KMS-11 (cell line): Measurements from ENCODE around the gene KRT75.

Source experiments
- H2AFZ ChIP-seq: fragments of 200-600 bp; sonication (generic); 2 replicates; pipeline ENCODE4 v1.6.1; 2016; ENCODE audit warnings: antibody characterized with exemption, mixed run types, low read depth
- H3K27ac ChIP-seq: fragments of 200-600 bp; sonication (generic); 2 replicates; pipeline ENCODE4 v1.6.1; 2016; ENCODE audit warnings: mild to moderate bottlenecking, mixed run types
- H3K27me3 ChIP-seq: fragments of 200-600 bp; sonication (generic); 2 replicates; pipeline ENCODE4 v1.6.1; 2017; ENCODE audit warnings: mild to moderate bottlenecking, low read depth, mixed run types, moderate library complexity; ENCODE audit not compliant: insufficient read depth
- H3K36me3 ChIP-seq: fragments of 200-600 bp; sonication (generic); 2 replicates; pipeline ENCODE4 v1.6.1; 2017; ENCODE audit warnings: mild to moderate bottlenecking, mixed run types; ENCODE audit not compliant: insufficient read depth
- H3K4me1 ChIP-seq: fragments of 200-600 bp; sonication (generic); 2 replicates; pipeline ENCODE4 v1.6.1; 2016; ENCODE audit warnings: mild to moderate bottlenecking, low read depth, mixed run types; ENCODE audit not compliant: poor library complexity, severe bottlenecking
- H3K4me2 ChIP-seq: fragments of 200-600 bp; sonication (generic); 2 replicates; pipeline ENCODE4 v1.7.0; 2016; ENCODE audit warnings: mild to moderate bottlenecking, mixed run types
- H3K4me3 ChIP-seq: fragments of 200-600 bp; sonication (generic); IDR thresholded peaks from 2 replicates; pipeline ENCODE4 v1.6.1; 2017; ENCODE audit warnings: low read depth, low read length, mixed read lengths; ENCODE audit not compliant: insufficient read depth
- H3K79me2 ChIP-seq: fragments of 200-600 bp; sonication (generic); 2 replicates; pipeline ENCODE4 v1.6.1; 2016; ENCODE audit warnings: low read depth, mixed run types; ENCODE audit not compliant: insufficient read depth
- H3K9ac ChIP-seq: fragments of 200-600 bp; sonication (generic); 2 replicates; pipeline ENCODE4 v1.6.1; 2016; ENCODE audit warnings: mild to moderate bottlenecking, mixed run types
- H4K20me1 ChIP-seq: fragments of 200-600 bp; sonication (generic); 2 replicates; pipeline ENCODE4 v1.6.1; 2016; ENCODE audit warnings: mild to moderate bottlenecking, mixed run types; ENCODE audit not compliant: insufficient read depth
- CTCF ChIP-seq: fragments of 200-600 bp; sonication (generic); conservative IDR thresholded peaks from 2 replicates; pipeline ENCODE4 v1.6.1; 2017; ENCODE audit warnings: low read depth, mild to moderate bottlenecking, antibody characterized with exemption, low read length, moderate library complexity, mixed read lengths

KRT75 gene

GRCh38 chr12:52444647-52445595, 10.8 kb upstream of the KRT75 start:
- Histone ChIP-seq H3K9ac (no peak overlapping the region), H2AFZ (no peak overlapping the region), H3K4me1 (no peaks in the 10 kb centered on the region), H3K4me2 (no peak overlapping the region), H3K27ac (no peak overlapping the region), H3K36me3 (no peaks in the 10 kb centered on the region), H4K20me1 (no peaks in the 10 kb centered on the region), H3K27me3 (peaks cover 23% of the 10 kb centered on the region; the same call in 1 of the 2 replicates), H3K4me3 (no peak overlapping the region), H3K79me2 (no peaks in the 10 kb centered on the region)
- TF ChIP-seq CTCF = no peak

- H3K79me2 ChIP-seq = no peaks in the 10 kb centered on the region
- no peak overlapping the region for H3K27ac ChIP-seq
- H3K9ac ChIP-seq = no peak overlapping the region
- no peak for TF ChIP-seq CTCF
- no peak overlapping the region for H2AFZ ChIP-seq
- H3K36me3 ChIP-seq = no peaks in the 10 kb centered on the region
- H4K20me1 ChIP-seq = no peaks in the 10 kb centered on the region
- peaks cover 21% of the 10 kb centered on the region; the same call in 1 of the 2 replicates for H3K27me3 ChIP-seq
- no peaks in the 10 kb centered on the region for H3K4me1 ChIP-seq
- H3K4me3 ChIP-seq = no peak overlapping the region
- H3K4me2 ChIP-seq = no peak overlapping the region
Measured at GRCh38 chr12:52443966-52444365, 9.8 kb upstream of the KRT75 start.

DNA sequence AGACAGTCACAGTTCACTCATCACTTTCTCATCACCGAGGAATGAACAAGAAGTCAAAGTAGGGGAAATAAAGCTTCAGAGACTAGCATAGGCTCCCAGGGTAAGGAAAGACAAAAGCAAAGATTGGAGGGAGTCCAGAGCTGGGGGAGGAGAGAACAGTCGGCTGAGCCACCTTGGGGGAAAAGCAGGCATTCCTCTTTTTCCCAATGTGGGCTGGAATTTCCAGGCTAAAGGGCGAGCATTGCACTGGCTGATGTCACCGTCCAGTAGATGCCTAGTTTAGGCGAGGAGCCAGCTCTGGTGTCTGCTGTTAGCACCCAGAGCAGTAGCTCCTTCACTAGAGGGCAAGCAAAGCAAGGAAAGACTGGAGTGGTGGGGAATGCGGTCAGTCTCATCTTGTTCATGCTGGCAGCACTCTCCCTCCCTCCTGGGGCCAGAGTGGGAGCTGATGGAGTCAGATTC, 8.5 kb upstream of the KRT75 start:
- Histone ChIP-seq H3K27me3 (peaks cover 21% of the 10 kb centered on the region; the same call in 1 of the 2 replicates), H3K9ac (no peak overlapping the region), H3K36me3 (no peaks in the 10 kb centered on the region), H4K20me1 (no peaks in the 10 kb centered on the region), H3K27ac (no peak overlapping the region), H3K79me2 (no peaks in the 10 kb centered on the region), H3K4me1 (no peaks in the 10 kb centered on the region), H2AFZ (no peak overlapping the region), H3K4me2 (no peak overlapping the region), H3K4me3 (no peak overlapping the region)
- TF ChIP-seq CTCF = no peak

- TF ChIP-seq CTCF = no peak
- Histone ChIP-seq H3K36me3 (no peaks in the 10 kb centered on the region), H3K27me3 (peaks cover 28% of the 10 kb centered on the region; the same call in 1 of the 2 replicates), H3K27ac (no peak overlapping the region), H3K4me2 (no peak overlapping the region), H3K9ac (no peak overlapping the region), H3K4me3 (no peak overlapping the region), H4K20me1 (no peaks in the 10 kb centered on the region), H2AFZ (no peak overlapping the region), H3K79me2 (no peaks in the 10 kb centered on the region), H3K4me1 (no peaks in the 10 kb centered on the region)
Measured at GRCh38 chr12:52441320-52441911, 7.2 kb upstream of the KRT75 start.
